ENCODE results near the gene TRIM8. TPM values are rescaled to one million over a fixed set of nuclear protein-coding genes. Genes with fewer than 3 reads are reported as not detected.

Gene TRIM8
- total RNA-seq, 1 experiment from 2014 or later, result 37.0 TPM

DNA sequence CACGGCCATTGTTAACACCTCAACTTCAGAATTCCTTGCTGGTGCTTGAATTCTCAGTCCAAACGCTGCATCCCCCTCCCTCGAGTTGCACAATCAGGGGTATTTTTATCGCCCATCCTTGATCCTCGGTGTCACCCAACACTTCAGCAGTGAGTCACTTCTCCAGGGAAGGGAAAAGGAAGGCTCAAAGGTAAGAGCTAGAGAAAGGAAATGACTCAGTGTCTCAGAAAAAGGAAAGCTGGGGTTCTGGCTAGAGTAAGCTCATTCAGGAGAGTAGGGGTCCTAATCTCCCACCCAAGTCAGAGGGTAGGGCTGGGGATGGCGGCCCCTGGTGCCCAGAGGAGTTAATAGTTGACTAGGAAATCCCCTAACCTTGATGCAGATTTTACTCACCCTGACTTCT, 39.8 kb upstream of the TRIM8 start:
- no peak overlapping the region for H4K91ac ChIP-seq (ENCODE audit: insufficient read length, low read depth, low read length)

More for the DNA sequence above, 39.8 kb upstream of the TRIM8 start:
- no peak overlapping the region for H3K27ac ChIP-seq (ENCODE audit: insufficient read length, low read depth, low read length)
- no peak overlapping the region for H3K56ac ChIP-seq (ENCODE audit: insufficient read length, low read depth, low read length)
- H2BK20ac ChIP-seq (ENCODE audit: low read depth, low read length, poor library complexity, severe bottlenecking), result no peak overlapping the region
- no peak overlapping the region for H3K14ac ChIP-seq (ENCODE audit: insufficient read depth, low read length)
- no peak for DNase-seq
- H3T11ph ChIP-seq (ENCODE audit: low read length), result no peak overlapping the region
- peaks cover 0 to 4% (median 0%) of the 10 kb centered on the region in 3 experiments; a peak in 1 of 7 replicates for H3K36me3 Mint-ChIP-seq (ENCODE audit: insufficient read depth in 1 of 3, low read depth in 3 of 3)
- no peaks in the 10 kb centered on the region for H3K27me3 Mint-ChIP-seq (ENCODE audit: low read depth)
- no peak overlapping the region for H2BK120ac ChIP-seq (ENCODE audit: low read depth, low read length, poor library complexity, severe bottlenecking)
- H3K27me3 ChIP-seq (ENCODE audit: insufficient read depth, low read length), result no peaks in the 10 kb centered on the region
- no peaks in the 10 kb centered on the region for H4K20me1 ChIP-seq (ENCODE audit: control insufficient read depth, insufficient read depth, insufficient read length)
- H3K23ac ChIP-seq (ENCODE audit: insufficient read length, low read depth, low read length), result no peak overlapping the region
- H3K79me2 ChIP-seq (ENCODE audit: insufficient read depth, low read length), result no peaks in the 10 kb centered on the region
- no peak overlapping the region for H3K4me3 Mint-ChIP-seq
- no peak overlapping the region for H2BK15ac ChIP-seq (ENCODE audit: low read depth, low read length)
- H2AFZ ChIP-seq (ENCODE audit: low read length), result no peak overlapping the region
- no peak overlapping the region; a peak in 1 of 7 replicates for H3K27ac Mint-ChIP-seq
- H3K18ac ChIP-seq (ENCODE audit: insufficient read length, low read depth, low read length), result no peak overlapping the region
- no peaks in the 10 kb centered on the region for H3K9me3 ChIP-seq (ENCODE audit: control insufficient read depth, low read depth, low read length)
- H3K4me2 ChIP-seq (ENCODE audit: insufficient read depth, insufficient read length, low read length), result no peak overlapping the region
- WGBS (ENCODE audit: extremely low coverage, insufficient read length, low lambda C conversion rate), result no CpG with 5 or more reads among the region's 6 CpGs
- H2BK5ac ChIP-seq (ENCODE audit: insufficient read length, low read length), result no peak overlapping the region
- H3K9ac ChIP-seq (ENCODE audit: extremely low read depth, insufficient read length, low read length), result no peak overlapping the region
- H3K4me1 Mint-ChIP-seq, result peaks cover 0 to 4% of the 10 kb centered on the region in 2 experiments; a peak in 2 of 4 replicates
- no peak overlapping the region for H2BK12ac ChIP-seq (ENCODE audit: insufficient read length, low read depth, low read length)
- TF ChIP-seq, protein P1, sequence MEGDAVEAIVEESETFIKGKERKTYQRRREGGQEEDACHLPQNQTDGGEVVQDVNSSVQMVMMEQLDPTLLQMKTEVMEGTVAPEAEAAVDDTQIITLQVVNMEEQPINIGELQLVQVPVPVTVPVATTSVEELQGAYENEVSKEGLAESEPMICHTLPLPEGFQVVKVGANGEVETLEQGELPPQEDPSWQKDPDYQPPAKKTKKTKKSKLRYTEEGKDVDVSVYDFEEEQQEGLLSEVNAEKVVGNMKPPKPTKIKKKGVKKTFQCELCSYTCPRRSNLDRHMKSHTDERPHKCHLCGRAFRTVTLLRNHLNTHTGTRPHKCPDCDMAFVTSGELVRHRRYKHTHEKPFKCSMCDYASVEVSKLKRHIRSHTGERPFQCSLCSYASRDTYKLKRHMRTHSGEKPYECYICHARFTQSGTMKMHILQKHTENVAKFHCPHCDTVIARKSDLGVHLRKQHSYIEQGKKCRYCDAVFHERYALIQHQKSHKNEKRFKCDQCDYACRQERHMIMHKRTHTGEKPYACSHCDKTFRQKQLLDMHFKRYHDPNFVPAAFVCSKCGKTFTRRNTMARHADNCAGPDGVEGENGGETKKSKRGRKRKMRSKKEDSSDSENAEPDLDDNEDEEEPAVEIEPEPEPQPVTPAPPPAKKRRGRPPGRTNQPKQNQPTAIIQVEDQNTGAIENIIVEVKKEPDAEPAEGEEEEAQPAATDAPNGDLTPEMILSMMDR (conservative IDR thresholded peaks at IDR 0.05), result peak; percentile 24; the same call in 1 of the 3 replicates
- no peaks in the 10 kb centered on the region for H3K79me1 ChIP-seq (ENCODE audit: insufficient read depth, low read depth, low read length, poor library complexity, severe bottlenecking)
- H3K23me2 ChIP-seq (ENCODE audit: insufficient read length, low read depth, low read length, poor library complexity, severe bottlenecking), result no peaks in the 10 kb centered on the region
- no peak overlapping the region for H4K8ac ChIP-seq (replicated peaks; ENCODE audit: insufficient read length, low read depth, low read length)
- H3K4ac ChIP-seq (ENCODE audit: low read depth, low read length), result no peak overlapping the region
- no peak overlapping the region for H2AK5ac ChIP-seq (ENCODE audit: insufficient read length, low read length)
- no peak overlapping the region for H4K5ac ChIP-seq (ENCODE audit: insufficient read length, low read depth, low read length)
- H3K4me1 ChIP-seq (ENCODE audit: insufficient read depth, low read length), result no peaks in the 10 kb centered on the region
- no peaks in the 10 kb centered on the region for H3K9me3 Mint-ChIP-seq

All from H9 (cell line).